HepG2 (cell line): ENCODE measurements around the gene CHD9NB. TPM values are rescaled to one million over a fixed set of nuclear protein-coding genes. Genes with fewer than 3 reads are reported as not detected.
A peak's percentile ranks its signal among the peaks of the same experiment; 100 is the strongest.

Experiments used
- ATAC-seq: fragments of 200-7000 bp; cut with Tn5 transposase; 3 replicates; pipeline ENCODE4 v1.9.1; 2020; ENCODE audit warnings: mild to moderate bottlenecking, moderate library complexity
- BruUV-seq: library from RNA; stranded (reverse); fragments of 400-500 nt; replicated peaks from 2 replicates; lab custom pipeline; 2021; lab: Mats Ljungman, UMichigan
- CTCF ChIA-PET: fragments of 300-600 bp; formaldehyde crosslinking; extraction: SDS; loops from one replicate; lab custom pipeline; 2021; ENCODE audit warnings: low total read pairs, inconsistent platforms, low intra/inter-chr PET ratio; lab: Yijun Ruan, JAX
- POLR2A ChIA-PET: fragments of 350-600 bp; sonication (Branson Sonifier 250); formaldehyde crosslinking; loops from one replicate; lab custom pipeline; 2020; ENCODE audit warnings: antibody characterized with exemption, inconsistent platforms; lab: Yijun Ruan, JAX
- DNase-seq: peaks from one replicate; pipeline ENCODE4 v3.0.0-alpha.2; 2015; ENCODE audit warnings: low spot score
- FAIRE-seq: peaks from 3 replicates; lab custom pipeline; 2011; peaks lifted over from hg19 to GRCh38; lab: Jason Lieb, UNC
- H2AFZ ChIP-seq: one replicate; pipeline ENCODE4 v1.6.1; 2011; ENCODE audit warnings: low read length, inconsistent platforms
- H3K27ac ChIP-seq: fragments of 300-600 bp; 3 replicates; pipeline ENCODE4 v1.8.0; 2011; ENCODE audit warnings: mixed run types, mild to moderate bottlenecking, mixed read lengths, low read length, inconsistent platforms; ENCODE audit not compliant: insufficient read depth; ENCODE audit errors: extremely low read length
- H3K27me3 ChIP-seq, 2 experiments: fragments of 200-600 bp in 1 of 2; 2 replicates in 1 of 2; 3 replicates in 1 of 2; pipeline versions ENCODE4 v1.6.0 to v1.8.0; 2011; ENCODE audit warnings: low read length in 2 of 2, mild to moderate bottlenecking in 2 of 2, moderate library complexity in 2 of 2, inconsistent platforms in 1 of 2; ENCODE audit not compliant: insufficient read depth in 2 of 2, control insufficient read depth in 1 of 2
- H3K36me3 ChIP-seq, 2 experiments: fragments of 200-600 bp in 1 of 2; replicated peaks in 1 of 2; 2 replicates in 1 of 2; 3 replicates in 1 of 2; pipeline versions ENCODE4 v1.5.1 to v1.8.0; 2011; ENCODE audit warnings: low read length in 2 of 2, inconsistent platforms in 1 of 2; ENCODE audit not compliant: insufficient read depth in 2 of 2, control insufficient read depth in 1 of 2
- H3K4me1 ChIP-seq: 2 replicates; pipeline ENCODE4 v1.5.1; 2012; ENCODE audit warnings: low read length, inconsistent platforms; ENCODE audit not compliant: insufficient read depth
- H3K4me2 ChIP-seq: 2 replicates; pipeline ENCODE4 v1.6.0; 2011; ENCODE audit warnings: low read depth, low read length, inconsistent platforms
- H3K4me3 ChIP-seq, 3 experiments: fragments of 200-600 bp in 1 of 3; sonication (generic), shearing (Covaris generic) in 1 of 3; replicated peaks in 1 of 3; 2 replicates each; pipeline ENCODE4 v1.5.1; 2011 to 2016; ENCODE audit warnings: low read length in 3 of 3, inconsistent platforms in 2 of 3, low read depth in 2 of 3, mild to moderate bottlenecking in 2 of 3, control low read depth in 1 of 3, mixed read lengths in 1 of 3; ENCODE audit not compliant: insufficient read depth in 1 of 3
- H3K79me2 ChIP-seq: one replicate; pipeline ENCODE4 v1.6.1; 2011; ENCODE audit warnings: low read length, inconsistent platforms; ENCODE audit not compliant: insufficient read depth
- H3K9ac ChIP-seq: 2 replicates; pipeline ENCODE4 v1.6.0; 2011; ENCODE audit warnings: mild to moderate bottlenecking, low read depth, low read length, inconsistent platforms; ENCODE audit not compliant: insufficient read depth
- H3K9me3 ChIP-seq: 2 replicates; pipeline ENCODE4 v1.5.1; 2012; ENCODE audit warnings: mild to moderate bottlenecking, low read length
- H4K20me1 ChIP-seq: 2 replicates; pipeline ENCODE4 v1.6.0; 2011; ENCODE audit warnings: inconsistent platforms, mild to moderate bottlenecking, low read length, moderate library complexity; ENCODE audit not compliant: insufficient read depth
- FOXM1 ChIP-seq: sonication (generic); formaldehyde crosslinking; IDR thresholded peaks from 2 replicates; pipeline ENCODE4 v1.5.0; 2020; ENCODE audit warnings: missing genetic modification reagents
- HNF4A ChIP-seq: sonication (generic); formaldehyde crosslinking; IDR thresholded peaks from 2 replicates; pipeline ENCODE4 v1.4.0; 2020; ENCODE audit warnings: missing genetic modification reagents
- POLR2AphosphoS5 ChIP-seq: IDR thresholded peaks from 2 replicates; pipeline ENCODE4 v1.6.1; 2012; ENCODE audit warnings: low read depth, low read length
- SETDB1 ChIP-seq: sonication (generic); formaldehyde crosslinking; IDR thresholded peaks from 2 replicates; pipeline ENCODE4 v1.5.1; 2020; ENCODE audit warnings: missing genetic modification reagents, mild to moderate bottlenecking, borderline replicate concordance
- ZNF121 ChIP-seq: sonication (generic); formaldehyde crosslinking; IDR thresholded peaks from 2 replicates; pipeline ENCODE4 v1.5.0; 2020; ENCODE audit warnings: mild to moderate bottlenecking, missing genetic modification reagents
- ZNF44 ChIP-seq: sonication (generic); formaldehyde crosslinking; IDR thresholded peaks from 2 replicates; pipeline ENCODE4 v1.5.1; 2020; ENCODE audit warnings: mild to moderate bottlenecking, missing genetic modification reagents
- ZNF570 ChIP-seq: sonication (generic); formaldehyde crosslinking; IDR thresholded peaks from 2 replicates; pipeline ENCODE4 v1.4.0; 2020; ENCODE audit warnings: mild to moderate bottlenecking, missing genetic modification reagents, borderline replicate concordance
- ZNF589 ChIP-seq: sonication (generic); formaldehyde crosslinking; conservative IDR thresholded peaks from 2 replicates; pipeline ENCODE4 v1.8.0; 2022; ENCODE audit warnings: mild to moderate bottlenecking, moderate library complexity, missing genetic modification reagents
- ZNF839 ChIP-seq: sonication (generic); formaldehyde crosslinking; IDR thresholded peaks from 2 replicates; pipeline ENCODE4 v1.4.0; 2020; ENCODE audit warnings: missing genetic modification reagents, mild to moderate bottlenecking, borderline replicate concordance
- ZSCAN20 ChIP-seq: sonication (generic); formaldehyde crosslinking; IDR thresholded peaks from 2 replicates; pipeline ENCODE4 v1.4.0; 2020; ENCODE audit warnings: missing genetic modification reagents, mild to moderate bottlenecking, borderline replicate concordance
- whole genome bisulfite sequencing: methylation state at CpG from one replicate; pipeline ENCODE4 v1.1.6; 2017; ENCODE audit warnings: low lambda C conversion rate; 5-methylcytosine and 5-hydroxymethylcytosine counted together
- in situ Hi-C: cut with HindIII; loops from 2 replicates; pipeline ENCODE4 v1.10.0; 2017; ENCODE audit warnings: low pct_unique_long_range_greater_than_20kb; ENCODE audit not compliant: extremely low pct_ligation_motif_present
- intact Hi-C: fragments of 100-400 bp; cut with micrococcal nuclease; formaldehyde crosslinking; loops from one replicate; pipeline ENCODE4 v1.10.0; 2022; ENCODE audit not compliant: unreplicated experiment
- polyA plus RNA-seq, 8 experiments: library from polyadenylated mRNA; depleted of rRNA in 3 of 8; stranded (reverse) in 7 of 8; unstranded in 1 of 8; fragments of >200 nt; fragmentation: Illumina TruSeq in 4 of 8; extraction: Trizol in 4 of 8; gene quantifications; 2 replicates each; pipeline versions ENCODE4 v1.2.1 to v1.2.3, GENCODE V29; 2011 to 2016; ENCODE audit warnings: low read depth in 4 of 8, missing spikeins in 1 of 8, mixed read lengths in 1 of 8; ENCODE audit not compliant: insufficient read depth in 1 of 8
- total RNA-seq, 5 experiments: library from RNA; depleted of rRNA; stranded (reverse); fragments of >200 nt; fragmentation: Illumina TruSeq; extraction: Trizol; gene quantifications; 2 replicates each; pipeline ENCODE4 v1.2.3, GENCODE V29; 2016; ENCODE audit warnings: low read depth in 1 of 5
- TF ChIP-seq, protein P1 (sequence below): sonication (generic); formaldehyde crosslinking; IDR thresholded peaks from 2 replicates; pipeline ENCODE4 v1.9.0; 2021; ENCODE audit warnings: missing genetic modification reagents, mild to moderate bottlenecking, borderline replicate concordance
- TF ChIP-seq, protein P2 (sequence below): sonication (generic); formaldehyde crosslinking; IDR thresholded peaks from 2 replicates; pipeline ENCODE4 v1.9.0; 2021; ENCODE audit warnings: missing genetic modification reagents, borderline replicate concordance
- TF ChIP-seq, protein P3 (sequence below): sonication (generic); formaldehyde crosslinking; IDR thresholded peaks from 2 replicates; pipeline ENCODE4 v1.5.1; 2020; ENCODE audit warnings: missing genetic modification reagents, mild to moderate bottlenecking, borderline replicate concordance
- TF ChIP-seq, protein P4 (sequence below): sonication (generic); formaldehyde crosslinking; IDR thresholded peaks from 2 replicates; pipeline ENCODE4 v1.4.0; 2020; ENCODE audit warnings: mild to moderate bottlenecking, missing genetic modification reagents
- TF ChIP-seq, protein P5 (sequence below): sonication (generic); formaldehyde crosslinking; IDR thresholded peaks from 2 replicates; pipeline ENCODE4 v1.5.1; 2020; ENCODE audit warnings: mild to moderate bottlenecking, missing genetic modification reagents, borderline replicate concordance

CHD9NB gene
- total and polyA plus RNA-seq, 2 of the 13 experiments (the other 11 are each of a cell fraction or from before 2014, with no cell fraction given), result 0.17 to 0.18 TPM

DNA sequence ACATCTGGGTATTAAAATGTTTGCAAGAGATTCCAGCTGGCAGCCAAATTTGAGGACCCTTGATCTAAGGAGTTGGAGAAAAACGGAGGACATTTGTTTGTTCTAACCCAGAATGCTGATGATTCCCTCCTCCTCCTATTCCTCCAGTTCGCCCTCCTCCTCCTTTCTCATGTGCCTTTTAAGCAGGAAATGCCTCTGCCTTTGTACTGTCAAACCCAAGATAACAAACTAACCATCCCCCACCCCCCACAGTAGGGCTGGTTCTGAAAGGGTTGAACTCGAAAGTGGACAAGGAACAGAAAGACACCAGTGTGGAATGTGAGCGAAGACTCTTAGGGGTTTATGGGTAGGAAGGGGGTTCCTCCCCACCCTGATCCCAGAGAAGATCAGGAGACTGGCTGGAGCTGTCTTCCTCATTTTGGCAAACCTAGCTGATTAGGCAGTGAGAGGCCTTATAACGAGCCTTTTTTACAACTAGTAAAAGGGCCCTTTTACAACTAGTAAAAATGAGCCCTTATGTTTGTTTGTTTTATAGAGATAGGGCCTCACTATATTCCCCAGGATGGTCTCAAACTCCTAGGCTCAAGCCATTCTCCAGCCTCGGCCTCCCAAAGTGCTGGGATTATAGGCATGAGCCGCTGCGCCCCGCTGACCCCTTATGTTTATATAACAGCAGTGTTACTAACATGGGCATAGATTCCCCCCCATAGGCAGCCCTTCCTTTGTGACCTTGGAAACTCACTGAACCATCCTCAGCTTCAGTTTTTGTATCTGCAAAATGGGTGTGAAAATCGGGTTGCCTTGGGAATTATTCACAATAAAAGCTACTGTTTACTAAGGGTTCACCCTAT is 3.1 kb upstream of the CHD9NB start:
- in situ Hi-C loops, result loop anchor here (10.0 kb wide), 4 partner anchors 69 to 379 kb away; partner anchors contain the start of gene RBL2
- Histone ChIP-seq H3K27ac (peak overlapping the region; percentile 85), H2AFZ (no peak overlapping the region), H4K20me1 (no peaks in the 10 kb centered on the region), H3K4me3 (peak overlapping the region; percentile 73 to 88 (median 76)), H3K9me3 (no peaks in the 10 kb centered on the region), H3K4me1 (peaks cover 82% of the 10 kb centered on the region), H3K27me3 (no peaks in the 10 kb centered on the region; a peak in 1 of 5 replicates), H3K79me2 (peaks cover 50% of the 10 kb centered on the region), H3K4me2 (peak overlapping the region; percentile 93), H3K36me3 (no peaks in the 10 kb centered on the region), H3K9ac (peak overlapping the region; percentile 82)
- FAIRE-seq (peak; percentile 47), ATAC-seq (peak; percentile 13), DNase-seq (peak; percentile 70)
- intact Hi-C loops, result loop anchor here (1.0 to 10.0 kb wide), 7 partner anchors 44 to 459 kb away; no protein-coding TSS in a partner anchor
- WGBS, result 4% methylated on average over 10 of the region's 10 CpGs
- ChIA-PET POLR2A (interaction anchor here (0.9 to 5.5 kb wide), 8 partner anchors 12 to 563 kb away, joined by 3 to 26 read pairs (median 3); partner anchors contain the start of gene AKTIP), CTCF (interaction anchor here (1.0 to 2.2 kb wide), 5 partner anchors 74 to 152 kb away, joined by 3 to 23 read pairs (median 8); no protein-coding TSS in a partner anchor)
- TSS peak; percentile 53 for BruUV-seq
- no peak for TF ChIP-seq ZNF570
- peak; percentile 36; the same call in 1 of the 2 replicates for TF ChIP-seq HNF4A (CRISPR knock-in tag)
- TF ChIP-seq ZNF839, result no peak
- TF ChIP-seq, protein P1, sequence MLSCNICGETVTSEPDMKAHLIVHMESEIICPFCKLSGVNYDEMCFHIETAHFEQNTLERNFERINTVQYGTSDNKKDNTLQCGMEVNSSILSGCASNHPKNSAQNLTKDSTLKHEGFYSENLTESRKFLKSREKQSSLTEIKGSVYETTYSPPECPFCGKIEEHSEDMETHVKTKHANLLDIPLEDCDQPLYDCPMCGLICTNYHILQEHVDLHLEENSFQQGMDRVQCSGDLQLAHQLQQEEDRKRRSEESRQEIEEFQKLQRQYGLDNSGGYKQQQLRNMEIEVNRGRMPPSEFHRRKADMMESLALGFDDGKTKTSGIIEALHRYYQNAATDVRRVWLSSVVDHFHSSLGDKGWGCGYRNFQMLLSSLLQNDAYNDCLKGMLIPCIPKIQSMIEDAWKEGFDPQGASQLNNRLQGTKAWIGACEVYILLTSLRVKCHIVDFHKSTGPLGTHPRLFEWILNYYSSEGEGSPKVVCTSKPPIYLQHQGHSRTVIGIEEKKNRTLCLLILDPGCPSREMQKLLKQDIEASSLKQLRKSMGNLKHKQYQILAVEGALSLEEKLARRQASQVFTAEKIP (CRISPR knock-in tag), result no peak
- TF ChIP-seq, protein P2, sequence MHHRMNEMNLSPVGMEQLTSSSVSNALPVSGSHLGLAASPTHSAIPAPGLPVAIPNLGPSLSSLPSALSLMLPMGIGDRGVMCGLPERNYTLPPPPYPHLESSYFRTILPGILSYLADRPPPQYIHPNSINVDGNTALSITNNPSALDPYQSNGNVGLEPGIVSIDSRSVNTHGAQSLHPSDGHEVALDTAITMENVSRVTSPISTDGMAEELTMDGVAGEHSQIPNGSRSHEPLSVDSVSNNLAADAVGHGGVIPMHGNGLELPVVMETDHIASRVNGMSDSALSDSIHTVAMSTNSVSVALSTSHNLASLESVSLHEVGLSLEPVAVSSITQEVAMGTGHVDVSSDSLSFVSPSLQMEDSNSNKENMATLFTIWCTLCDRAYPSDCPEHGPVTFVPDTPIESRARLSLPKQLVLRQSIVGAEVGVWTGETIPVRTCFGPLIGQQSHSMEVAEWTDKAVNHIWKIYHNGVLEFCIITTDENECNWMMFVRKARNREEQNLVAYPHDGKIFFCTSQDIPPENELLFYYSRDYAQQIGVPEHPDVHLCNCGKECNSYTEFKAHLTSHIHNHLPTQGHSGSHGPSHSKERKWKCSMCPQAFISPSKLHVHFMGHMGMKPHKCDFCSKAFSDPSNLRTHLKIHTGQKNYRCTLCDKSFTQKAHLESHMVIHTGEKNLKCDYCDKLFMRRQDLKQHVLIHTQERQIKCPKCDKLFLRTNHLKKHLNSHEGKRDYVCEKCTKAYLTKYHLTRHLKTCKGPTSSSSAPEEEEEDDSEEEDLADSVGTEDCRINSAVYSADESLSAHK (CRISPR knock-in tag), result no peak
- peak; percentile 62; the same call in 1 of the 2 replicates for TF ChIP-seq POLR2AphosphoS5
- TF ChIP-seq ZNF121, result 0 out of 2 replicates have a peak, but pooled peaks have one; percentile 50
- TF ChIP-seq ZNF44, result no peak
- TF ChIP-seq, protein P3, sequence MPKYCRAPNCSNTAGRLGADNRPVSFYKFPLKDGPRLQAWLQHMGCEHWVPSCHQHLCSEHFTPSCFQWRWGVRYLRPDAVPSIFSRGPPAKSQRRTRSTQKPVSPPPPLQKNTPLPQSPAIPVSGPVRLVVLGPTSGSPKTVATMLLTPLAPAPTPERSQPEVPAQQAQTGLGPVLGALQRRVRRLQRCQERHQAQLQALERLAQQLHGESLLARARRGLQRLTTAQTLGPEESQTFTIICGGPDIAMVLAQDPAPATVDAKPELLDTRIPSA (CRISPR knock-in tag), result no peak
- TF ChIP-seq ZSCAN20 (CRISPR knock-in tag), result no peak
- no peak for TF ChIP-seq ZNF589
- TF ChIP-seq, protein P4, sequence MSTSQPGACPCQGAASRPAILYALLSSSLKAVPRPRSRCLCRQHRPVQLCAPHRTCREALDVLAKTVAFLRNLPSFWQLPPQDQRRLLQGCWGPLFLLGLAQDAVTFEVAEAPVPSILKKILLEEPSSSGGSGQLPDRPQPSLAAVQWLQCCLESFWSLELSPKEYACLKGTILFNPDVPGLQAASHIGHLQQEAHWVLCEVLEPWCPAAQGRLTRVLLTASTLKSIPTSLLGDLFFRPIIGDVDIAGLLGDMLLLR, result no peak
- TF ChIP-seq SETDB1 (CRISPR knock-in tag), result no peak
- TF ChIP-seq, protein P5, sequence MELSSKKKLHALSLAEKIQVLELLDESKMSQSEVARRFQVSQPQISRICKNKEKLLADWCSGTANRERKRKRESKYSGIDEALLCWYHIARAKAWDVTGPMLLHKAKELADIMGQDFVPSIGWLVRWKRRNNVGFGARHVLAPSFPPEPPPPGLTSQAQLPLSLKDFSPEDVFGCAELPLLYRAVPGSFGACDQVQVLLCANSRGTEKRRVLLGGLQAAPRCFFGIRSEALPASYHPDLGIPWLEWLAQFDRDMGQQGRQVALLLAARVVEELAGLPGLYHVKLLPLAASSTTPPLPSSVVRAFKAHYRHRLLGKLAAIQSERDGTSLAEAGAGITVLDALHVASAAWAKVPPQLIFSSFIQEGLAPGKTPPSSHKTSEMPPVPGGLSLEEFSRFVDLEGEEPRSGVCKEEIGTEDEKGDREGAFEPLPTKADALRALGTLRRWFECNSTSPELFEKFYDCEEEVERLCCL (CRISPR knock-in tag), result no peak
- no peak for TF ChIP-seq FOXM1
